OCI-LY7 (cell line): ENCODE results near the gene NUDT16. TPM values are rescaled to one million over a fixed set of nuclear protein-coding genes. Genes with fewer than 3 reads are reported as not detected.

ENCODE experiments used
- BruUV-seq: library from RNA; stranded (reverse); fragments of 400-500 nt; replicated peaks from 2 replicates; lab custom pipeline; 2021; lab: Mats Ljungman, UMichigan
- CTCF ChIA-PET: fragments of 300-600 bp; sonication (Branson Sonifier 250); formaldehyde crosslinking; loops from one replicate; lab custom pipeline; 2022; ENCODE audit warnings: antibody characterized with exemption; ENCODE audit not compliant: unreplicated experiment; lab: Charles Lee
- POLR2A ChIA-PET: fragments of 300-600 bp; sonication (Branson Sonifier 250); formaldehyde crosslinking; loops from one replicate; lab custom pipeline; 2022; ENCODE audit warnings: antibody characterized with exemption; lab: Charles Lee
- DNase-seq: peaks from one replicate; pipeline ENCODE4 v3.0.0-alpha.2; 2015; ENCODE audit warnings: low spot score
- H2AFZ ChIP-seq: fragments of 200-600 bp; sonication (generic), shearing (Covaris generic); 2 replicates; pipeline ENCODE4 v1.6.1; 2014; ENCODE audit warnings: mild to moderate bottlenecking, antibody characterized with exemption, low read length, moderate library complexity
- H3K27ac ChIP-seq: fragments of 200-600 bp; sonication (generic); 2 replicates; pipeline ENCODE4 v1.5.1; 2014; ENCODE audit warnings: mixed run types, low read depth, mild to moderate bottlenecking, moderate library complexity, low read length, inconsistent platforms; ENCODE audit not compliant: poor library complexity, severe bottlenecking
- H3K36me3 ChIP-seq: fragments of 200-600 bp; sonication (generic); 2 replicates; pipeline ENCODE4 v1.6.1; 2014; ENCODE audit warnings: mild to moderate bottlenecking, antibody characterized with exemption, low read length, moderate library complexity, mixed read lengths; ENCODE audit not compliant: insufficient read depth
- H3K4me1 ChIP-seq: fragments of 200-600 bp; sonication (generic); 2 replicates; pipeline ENCODE4 v1.5.1; 2014; ENCODE audit warnings: mild to moderate bottlenecking, low read length; ENCODE audit not compliant: insufficient read depth, poor library complexity, severe bottlenecking
- H3K4me2 ChIP-seq: fragments of 200-600 bp; sonication (generic); 2 replicates; pipeline ENCODE4 v1.6.1; 2014; ENCODE audit warnings: mild to moderate bottlenecking, low read length
- H3K4me3 ChIP-seq: fragments of 200-600 bp; sonication (generic); 2 replicates; pipeline ENCODE4 v1.5.1; 2014; ENCODE audit warnings: mild to moderate bottlenecking, low read depth, low read length; ENCODE audit not compliant: poor library complexity, severe bottlenecking
- H3K79me2 ChIP-seq: fragments of 200-600 bp; sonication (generic); 2 replicates; pipeline ENCODE4 v1.6.1; 2016; ENCODE audit warnings: low read depth, mild to moderate bottlenecking, low read length, moderate library complexity, mixed read lengths; ENCODE audit not compliant: insufficient read depth
- H3K9me2 ChIP-seq: fragments of 200-600 bp; sonication (generic); 2 replicates; pipeline ENCODE4 v1.6.1; 2016; ENCODE audit warnings: mild to moderate bottlenecking, low read length, mixed read lengths; ENCODE audit not compliant: insufficient read depth
- H3K9me3 ChIP-seq: fragments of 200-600 bp; sonication (generic); 2 replicates; pipeline ENCODE4 v1.6.1; 2014; ENCODE audit warnings: mild to moderate bottlenecking, mixed run types, low read length, mixed read lengths
- H4K20me1 ChIP-seq: fragments of 200-600 bp; sonication (generic); 2 replicates; pipeline ENCODE4 v1.6.1; 2014; ENCODE audit warnings: mild to moderate bottlenecking, antibody characterized with exemption, low read length, moderate library complexity, mixed read lengths; ENCODE audit not compliant: insufficient read depth
- CTCF ChIP-seq: fragments of 200-600 bp; sonication (generic); conservative IDR thresholded peaks from 2 replicates; pipeline ENCODE4 v1.5.1; 2014; ENCODE audit warnings: mild to moderate bottlenecking, antibody characterized with exemption, low read length, moderate library complexity, mixed read lengths
- EZH2phosphoT487 ChIP-seq: fragments of 200-600 bp; sonication (generic); IDR thresholded peaks from 2 replicates; pipeline ENCODE4 v1.6.1; 2018; ENCODE audit warnings: low read depth, borderline replicate concordance, mild to moderate bottlenecking, mixed run types, antibody characterized with exemption, low read length, moderate library complexity, mixed read lengths
- intact Hi-C: fragments of 100-400 bp; cut with micrococcal nuclease; formaldehyde crosslinking; loops from one replicate; pipeline ENCODE4 v1.10.0; 2022; ENCODE audit not compliant: unreplicated experiment
- total RNA-seq, 2 experiments: library from RNA; depleted of rRNA in 1 of 2; stranded (reverse); fragments of >200 nt in 1 of 2; shearing (Covaris generic) in 1 of 2; gene quantifications; 2 replicates each; pipeline ENCODE4 v1.2.3, GENCODE V29; 2014 to 2022

Gene NUDT16
- total RNA-seq, 2 experiments from 2014 or later: 8.7 to 12.5 TPM

- no peak for DNase-seq
- no TSS peak for BruUV-seq
- Histone ChIP-seq H4K20me1 (no peaks in the 10 kb centered on the region), H3K79me2 (no peaks in the 10 kb centered on the region), H3K4me2 (no peak overlapping the region), H2AFZ (no peak overlapping the region), H3K4me3 (no peak overlapping the region), H3K27ac (no peak overlapping the region), H3K4me1 (no peaks in the 10 kb centered on the region), H3K9me2 (no peaks in the 10 kb centered on the region), H3K36me3 (no peaks in the 10 kb centered on the region), H3K9me3 (no peaks in the 10 kb centered on the region)
- no peak for TF ChIP-seq CTCF
- no peak for TF ChIP-seq EZH2phosphoT487
- intact Hi-C loops: no loop called here
- ChIA-PET CTCF (no interaction called here), POLR2A (interaction anchor here (0.5 to 0.6 kb wide), 2 partner anchors 65 to 168 kb away, joined by 3 to 4 read pairs; no protein-coding TSS in a partner anchor)
Measured at GRCh38 chr3:131401978-131402377, 20.4 kb downstream of the NUDT16 start.

- TF ChIP-seq CTCF (no peak), EZH2phosphoT487 (no peak)
- ChIA-PET POLR2A (interaction anchor here (0.5 to 0.7 kb wide), 4 partner anchors 16 to 167 kb away, joined by 3 to 4 read pairs (median 3); no protein-coding TSS in a partner anchor), CTCF (no interaction called here)
- Histone ChIP-seq H2AFZ (no peak overlapping the region), H3K4me1 (no peaks in the 10 kb centered on the region), H4K20me1 (no peaks in the 10 kb centered on the region), H3K4me2 (no peak overlapping the region), H3K36me3 (no peaks in the 10 kb centered on the region), H3K79me2 (no peaks in the 10 kb centered on the region), H3K4me3 (no peak overlapping the region), H3K27ac (no peak overlapping the region), H3K9me2 (no peaks in the 10 kb centered on the region), H3K9me3 (no peaks in the 10 kb centered on the region)
- DNase-seq: no peak
- intact Hi-C loops: no loop called here
- no TSS peak for BruUV-seq
Measured at GRCh38 chr3:131402391-131403039, 20.9 kb downstream of the NUDT16 start.

- Histone ChIP-seq H3K4me2 (no peak overlapping the region), H3K9me3 (no peaks in the 10 kb centered on the region), H3K79me2 (no peaks in the 10 kb centered on the region), H3K27ac (no peak overlapping the region), H3K36me3 (no peaks in the 10 kb centered on the region), H3K9me2 (no peaks in the 10 kb centered on the region), H3K4me1 (no peaks in the 10 kb centered on the region), H4K20me1 (no peaks in the 10 kb centered on the region), H3K4me3 (no peak overlapping the region), H2AFZ (no peak overlapping the region)
- intact Hi-C loops: no loop called here
- POLR2A ChIA-PET: interaction anchor here (0.7 kb wide), 2 partner anchors 17 to 100 kb away, joined by 3 read pairs; no protein-coding TSS in a partner anchor
- DNase-seq: no peak
- no TSS peak for BruUV-seq
- TF ChIP-seq CTCF: no peak
- no peak for TF ChIP-seq EZH2phosphoT487
- CTCF ChIA-PET: no interaction called here
Measured at GRCh38 chr3:131403216-131403895, 21.8 kb downstream of the NUDT16 start.
